ENCODE measurements around the gene RGL1.
A peak's percentile ranks its signal among the peaks of the same experiment; 100 is the strongest.

The RGL1 gene

GRCh38 chr1:183936009-183936408, 131.1 kb downstream of the RGL1 start:
- DNase-seq (ENCODE audit: low read depth, low spot score) = no peak
- H3K4me3 ChIP-seq (ENCODE audit: low read depth, low read length) = no peak overlapping the region
- POLR2A ChIA-PET = no interaction called here
- TF ChIP-seq, protein P1, sequence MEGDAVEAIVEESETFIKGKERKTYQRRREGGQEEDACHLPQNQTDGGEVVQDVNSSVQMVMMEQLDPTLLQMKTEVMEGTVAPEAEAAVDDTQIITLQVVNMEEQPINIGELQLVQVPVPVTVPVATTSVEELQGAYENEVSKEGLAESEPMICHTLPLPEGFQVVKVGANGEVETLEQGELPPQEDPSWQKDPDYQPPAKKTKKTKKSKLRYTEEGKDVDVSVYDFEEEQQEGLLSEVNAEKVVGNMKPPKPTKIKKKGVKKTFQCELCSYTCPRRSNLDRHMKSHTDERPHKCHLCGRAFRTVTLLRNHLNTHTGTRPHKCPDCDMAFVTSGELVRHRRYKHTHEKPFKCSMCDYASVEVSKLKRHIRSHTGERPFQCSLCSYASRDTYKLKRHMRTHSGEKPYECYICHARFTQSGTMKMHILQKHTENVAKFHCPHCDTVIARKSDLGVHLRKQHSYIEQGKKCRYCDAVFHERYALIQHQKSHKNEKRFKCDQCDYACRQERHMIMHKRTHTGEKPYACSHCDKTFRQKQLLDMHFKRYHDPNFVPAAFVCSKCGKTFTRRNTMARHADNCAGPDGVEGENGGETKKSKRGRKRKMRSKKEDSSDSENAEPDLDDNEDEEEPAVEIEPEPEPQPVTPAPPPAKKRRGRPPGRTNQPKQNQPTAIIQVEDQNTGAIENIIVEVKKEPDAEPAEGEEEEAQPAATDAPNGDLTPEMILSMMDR (IDR thresholded peaks at IDR 0.05; ENCODE audit: insufficient read depth, low read length, missing control alignments) = no peak
- CTCF ChIA-PET = interaction anchor here (1.0 to 3.5 kb wide), 3 partner anchors 10 to 281 kb away, joined by 3 to 13 read pairs (median 11); no protein-coding TSS in a partner anchor

DNA sequence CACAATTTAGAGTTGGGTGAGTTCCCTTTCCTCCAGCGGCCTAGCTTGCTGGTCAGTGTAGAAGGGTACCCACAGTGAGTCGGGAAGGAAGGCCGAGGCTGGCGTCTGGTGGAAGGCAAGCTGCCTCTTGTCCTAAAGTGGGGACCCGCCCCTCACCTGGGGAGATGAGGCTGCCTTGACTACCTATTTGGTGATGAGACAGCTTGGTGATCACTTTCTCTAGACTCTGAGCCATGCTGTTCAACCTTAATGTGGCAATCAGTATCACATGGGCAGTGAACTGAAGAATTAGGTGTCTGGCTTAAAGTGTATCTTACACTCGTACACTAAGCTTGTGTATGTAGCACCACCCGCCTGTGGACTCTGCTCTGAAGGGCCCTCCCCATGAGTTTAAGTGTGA, 131.9 kb downstream of the RGL1 start:
- TF ChIP-seq, protein P1 (IDR thresholded peaks at IDR 0.05; ENCODE audit: insufficient read depth, low read length, missing control alignments) = no peak
- ChIA-PET POLR2A (no interaction called here), CTCF (interaction anchor here (1.2 to 3.5 kb wide), 3 partner anchors 19 to 281 kb away, joined by 3 to 13 read pairs (median 5); no protein-coding TSS in a partner anchor)
- DNase-seq (ENCODE audit: low read depth, low spot score) = no peak
- H3K4me3 ChIP-seq (ENCODE audit: low read depth, low read length) = no peak overlapping the region

GRCh38 chr1:183937611-183938010, 132.7 kb downstream of the RGL1 start:
- TF ChIP-seq, protein P1 (IDR thresholded peaks at IDR 0.05; ENCODE audit: insufficient read depth, low read length, missing control alignments) = no peak
- CTCF ChIA-PET = interaction anchor here (1.2 to 3.5 kb wide), 3 partner anchors 20 to 282 kb away, joined by 3 to 13 read pairs (median 5); no protein-coding TSS in a partner anchor
- no peak for DNase-seq (ENCODE audit: low read depth, low spot score)
- POLR2A ChIA-PET = no interaction called here
- H3K4me3 ChIP-seq (ENCODE audit: low read depth, low read length) = no peak overlapping the region

GRCh38 chr1:183941001-183941400, 136.1 kb downstream of the RGL1 start:
- TF ChIP-seq, protein P1 (IDR thresholded peaks at IDR 0.05; ENCODE audit: insufficient read depth, low read length, missing control alignments) = no peak
- no peak overlapping the region for H3K4me3 ChIP-seq (ENCODE audit: low read depth, low read length)
- ChIA-PET CTCF (interaction anchor here (1.0 to 4.3 kb wide), 3 partner anchors 9 to 285 kb away, joined by 3 to 19 read pairs (median 4); no protein-coding TSS in a partner anchor), POLR2A (no interaction called here)
- DNase-seq (ENCODE audit: low read depth, low spot score) = no peak

DNA sequence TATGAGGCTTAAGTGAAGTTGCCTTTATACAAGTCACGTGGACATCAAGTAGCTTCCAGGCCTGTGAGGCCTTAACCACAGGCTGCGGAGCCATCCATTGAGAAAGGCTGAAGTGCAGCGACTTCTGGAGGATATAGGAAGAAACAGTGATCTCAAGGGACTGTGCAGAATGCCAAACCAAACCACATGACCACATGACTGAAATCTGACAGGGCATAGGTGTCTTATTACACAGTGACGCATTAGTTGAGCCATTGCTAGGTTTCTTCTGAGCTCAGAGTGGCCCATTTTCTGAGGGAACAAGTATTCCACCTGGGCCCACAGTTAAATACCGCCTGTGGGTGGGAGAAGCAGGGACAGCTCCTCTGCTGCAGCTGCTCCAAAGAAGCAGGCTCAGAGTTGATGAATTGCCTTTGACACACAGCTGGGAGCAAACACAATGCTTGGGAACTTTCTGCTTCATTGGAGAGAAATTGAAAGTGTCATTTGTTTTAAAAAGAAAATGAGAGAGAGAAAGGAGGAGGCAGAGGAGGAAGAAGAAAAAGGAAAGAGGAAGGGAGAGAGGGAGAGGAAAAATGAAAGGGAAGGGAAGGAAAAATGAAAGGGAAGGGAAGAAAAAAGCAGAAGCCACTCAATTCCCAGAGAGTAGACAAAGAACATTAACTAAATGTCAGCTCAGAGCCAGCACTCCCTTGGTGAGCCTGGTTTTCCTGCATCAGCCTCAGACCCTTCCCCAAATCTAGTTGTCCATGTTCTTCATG, 138.2 kb downstream of the RGL1 start:
- DNase-seq (ENCODE audit: low read depth, low spot score) = peak; percentile 97
- CTCF ChIA-PET = interaction anchor here (0.8 to 4.3 kb wide), 11 partner anchors 9 to 721 kb away, joined by 3 to 19 read pairs (median 4); partner anchors contain the start of gene APOBEC4
- peak overlapping the region; percentile 26; the same call in 1 of the 2 replicates for H3K4me3 ChIP-seq (ENCODE audit: low read depth, low read length)
- TF ChIP-seq, protein P1 (IDR thresholded peaks at IDR 0.05; ENCODE audit: insufficient read depth, low read length, missing control alignments) = peak; percentile 43
- POLR2A ChIA-PET = interaction anchor here (0.7 kb wide), 1 partner anchor 107 kb away, joined by 3 read pairs; no protein-coding TSS in a partner anchor

Data from AG04449 (cell line).